HG03175 (cell line): ENCODE results near the gene ABHD5.

Experiments used
- ATAC-seq: cut with Tn5 transposase; IDR thresholded peaks from one replicate; pipeline ENCODE4 v1.9.1; 2021; ENCODE audit warnings: mild to moderate bottlenecking, moderate library complexity; ENCODE audit not compliant: unreplicated experiment

The ABHD5 gene

GRCh38 chr3:43709022-43709421 is 18.3 kb downstream of the ABHD5 start:
- no peak for ATAC-seq

GRCh38 chr3:43710607-43711006 is 19.9 kb downstream of the ABHD5 start:
- ATAC-seq = no peak

- ATAC-seq = no peak
These were observed 27.6 kb downstream of the ABHD5 start for GRCh38 chr3:43718296-43718695.

- ATAC-seq = no peak
These were observed 32.5 kb downstream of the ABHD5 start for GRCh38 chr3:43723121-43723734.

GRCh38 chr3:43726521-43726920 is 35.8 kb downstream of the ABHD5 start:
- ATAC-seq = no peak

- ATAC-seq = no peak
These were observed 37.2 kb downstream of the ABHD5 start for GRCh38 chr3:43727930-43728329.

GRCh38 chr3:43728476-43728875 is 37.7 kb downstream of the ABHD5 start:
- no peak for ATAC-seq

- no peak for ATAC-seq
These were observed 38.2 kb downstream of the ABHD5 start for GRCh38 chr3:43728947-43729346.

GRCh38 chr3:43729707-43730414 is 39.1 kb downstream of the ABHD5 start:
- no peak for ATAC-seq

- no peak for ATAC-seq
These were observed 42.1 kb downstream of the ABHD5 start for GRCh38 chr3:43732747-43733425.

GRCh38 chr3:43733459-43734384 is 43.0 kb downstream of the ABHD5 start:
- ATAC-seq = no peak

GRCh38 chr3:43734685-43735084 is 43.9 kb downstream of the ABHD5 start:
- no peak for ATAC-seq

- ATAC-seq = no peak
These were observed 44.9 kb downstream of the ABHD5 start for GRCh38 chr3:43735618-43736017.

GRCh38 chr3:43736558-43737440 is 46.1 kb downstream of the ABHD5 start:
- no peak for ATAC-seq

GRCh38 chr3:43738305-43738704 is 47.6 kb downstream of the ABHD5 start:
- ATAC-seq = no peak

- no peak for ATAC-seq
These were observed 52.2 kb downstream of the ABHD5 start for GRCh38 chr3:43742920-43743319.

GRCh38 chr3:43747641-43748040 is 56.9 kb downstream of the ABHD5 start:
- ATAC-seq = no peak

GRCh38 chr3:43748179-43748578 is 57.4 kb downstream of the ABHD5 start:
- no peak for ATAC-seq

- ATAC-seq = no peak
These were observed 57.9 kb downstream of the ABHD5 start for GRCh38 chr3:43748645-43749044.

- ATAC-seq = no peak
These were observed 62.2 kb downstream of the ABHD5 start for GRCh38 chr3:43752905-43753304.
